K562 treated with DMSO at 1 percent for 24 hours (cell line): Measurements from ENCODE around the gene HELQ. TPM values are rescaled to one million over a fixed set of nuclear protein-coding genes. Genes with fewer than 3 reads are reported as not detected.

Experiments
- total RNA-seq: library from RNA; unstranded; fragments of 300-600 nt; gene quantifications from 2 replicates; pipeline ENCODE4 v1.2.3, GENCODE V29; 2022; ENCODE audit warnings: low read depth; ENCODE audit not compliant: insufficient read depth

The HELQ gene, protein sequence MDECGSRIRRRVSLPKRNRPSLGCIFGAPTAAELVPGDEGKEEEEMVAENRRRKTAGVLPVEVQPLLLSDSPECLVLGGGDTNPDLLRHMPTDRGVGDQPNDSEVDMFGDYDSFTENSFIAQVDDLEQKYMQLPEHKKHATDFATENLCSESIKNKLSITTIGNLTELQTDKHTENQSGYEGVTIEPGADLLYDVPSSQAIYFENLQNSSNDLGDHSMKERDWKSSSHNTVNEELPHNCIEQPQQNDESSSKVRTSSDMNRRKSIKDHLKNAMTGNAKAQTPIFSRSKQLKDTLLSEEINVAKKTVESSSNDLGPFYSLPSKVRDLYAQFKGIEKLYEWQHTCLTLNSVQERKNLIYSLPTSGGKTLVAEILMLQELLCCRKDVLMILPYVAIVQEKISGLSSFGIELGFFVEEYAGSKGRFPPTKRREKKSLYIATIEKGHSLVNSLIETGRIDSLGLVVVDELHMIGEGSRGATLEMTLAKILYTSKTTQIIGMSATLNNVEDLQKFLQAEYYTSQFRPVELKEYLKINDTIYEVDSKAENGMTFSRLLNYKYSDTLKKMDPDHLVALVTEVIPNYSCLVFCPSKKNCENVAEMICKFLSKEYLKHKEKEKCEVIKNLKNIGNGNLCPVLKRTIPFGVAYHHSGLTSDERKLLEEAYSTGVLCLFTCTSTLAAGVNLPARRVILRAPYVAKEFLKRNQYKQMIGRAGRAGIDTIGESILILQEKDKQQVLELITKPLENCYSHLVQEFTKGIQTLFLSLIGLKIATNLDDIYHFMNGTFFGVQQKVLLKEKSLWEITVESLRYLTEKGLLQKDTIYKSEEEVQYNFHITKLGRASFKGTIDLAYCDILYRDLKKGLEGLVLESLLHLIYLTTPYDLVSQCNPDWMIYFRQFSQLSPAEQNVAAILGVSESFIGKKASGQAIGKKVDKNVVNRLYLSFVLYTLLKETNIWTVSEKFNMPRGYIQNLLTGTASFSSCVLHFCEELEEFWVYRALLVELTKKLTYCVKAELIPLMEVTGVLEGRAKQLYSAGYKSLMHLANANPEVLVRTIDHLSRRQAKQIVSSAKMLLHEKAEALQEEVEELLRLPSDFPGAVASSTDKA
- 9.9 and 13.1 TPM in 2 replicates for total RNA-seq

DNA sequence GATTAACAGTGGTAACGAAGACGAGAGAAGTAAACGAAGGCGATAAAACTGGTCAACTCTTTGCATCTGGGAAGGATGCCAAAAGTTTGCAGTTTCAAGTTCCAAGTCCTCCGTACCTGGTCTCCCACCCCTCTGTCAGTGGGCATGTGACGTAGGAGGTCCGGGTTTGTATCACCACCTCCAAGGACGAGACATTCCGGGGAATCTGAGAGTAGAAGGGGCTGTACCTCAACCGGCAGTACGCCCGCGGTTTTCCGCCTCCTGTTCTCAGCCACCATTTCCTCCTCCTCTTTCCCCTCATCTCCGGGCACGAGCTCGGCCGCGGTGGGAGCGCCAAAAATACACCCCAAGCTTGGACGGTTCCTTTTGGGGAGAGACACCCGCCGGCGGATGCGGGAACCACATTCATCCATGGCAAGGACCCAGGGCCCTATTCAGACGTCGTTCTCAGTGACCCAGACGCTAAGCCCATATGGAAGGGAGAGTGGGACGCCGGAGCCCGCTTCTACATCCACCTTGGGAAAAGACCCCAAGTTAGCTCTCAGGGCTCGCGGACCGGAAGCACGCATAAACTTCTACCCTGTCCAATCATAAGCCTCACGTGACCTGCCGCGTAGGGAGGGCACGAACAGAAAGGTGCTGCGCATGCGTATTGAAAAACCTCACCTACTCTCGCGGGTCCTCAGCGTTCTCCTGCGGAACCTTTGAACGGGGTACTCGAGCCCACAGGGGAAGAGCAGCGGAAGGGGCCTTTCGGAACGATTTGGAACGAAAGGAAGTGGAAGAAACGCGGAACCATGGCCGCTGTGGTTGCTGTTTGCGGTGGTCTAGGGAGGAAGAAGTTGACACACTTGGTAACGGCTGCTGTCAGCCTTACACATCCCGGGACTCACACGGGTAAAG lies at the start of gene HELQ, which contains the start of gene MRPS18C:
Gene HELQ, minus strand, starts transcription at position 543 of the 903 bp plus-strand sequence. Its CDS starts 130 bp downstream, at position 413.
Gene MRPS18C, plus strand, starts transcription at position 778 of the 903 bp plus-strand sequence. Its CDS starts 20 bp downstream, at position 798.

DNA sequence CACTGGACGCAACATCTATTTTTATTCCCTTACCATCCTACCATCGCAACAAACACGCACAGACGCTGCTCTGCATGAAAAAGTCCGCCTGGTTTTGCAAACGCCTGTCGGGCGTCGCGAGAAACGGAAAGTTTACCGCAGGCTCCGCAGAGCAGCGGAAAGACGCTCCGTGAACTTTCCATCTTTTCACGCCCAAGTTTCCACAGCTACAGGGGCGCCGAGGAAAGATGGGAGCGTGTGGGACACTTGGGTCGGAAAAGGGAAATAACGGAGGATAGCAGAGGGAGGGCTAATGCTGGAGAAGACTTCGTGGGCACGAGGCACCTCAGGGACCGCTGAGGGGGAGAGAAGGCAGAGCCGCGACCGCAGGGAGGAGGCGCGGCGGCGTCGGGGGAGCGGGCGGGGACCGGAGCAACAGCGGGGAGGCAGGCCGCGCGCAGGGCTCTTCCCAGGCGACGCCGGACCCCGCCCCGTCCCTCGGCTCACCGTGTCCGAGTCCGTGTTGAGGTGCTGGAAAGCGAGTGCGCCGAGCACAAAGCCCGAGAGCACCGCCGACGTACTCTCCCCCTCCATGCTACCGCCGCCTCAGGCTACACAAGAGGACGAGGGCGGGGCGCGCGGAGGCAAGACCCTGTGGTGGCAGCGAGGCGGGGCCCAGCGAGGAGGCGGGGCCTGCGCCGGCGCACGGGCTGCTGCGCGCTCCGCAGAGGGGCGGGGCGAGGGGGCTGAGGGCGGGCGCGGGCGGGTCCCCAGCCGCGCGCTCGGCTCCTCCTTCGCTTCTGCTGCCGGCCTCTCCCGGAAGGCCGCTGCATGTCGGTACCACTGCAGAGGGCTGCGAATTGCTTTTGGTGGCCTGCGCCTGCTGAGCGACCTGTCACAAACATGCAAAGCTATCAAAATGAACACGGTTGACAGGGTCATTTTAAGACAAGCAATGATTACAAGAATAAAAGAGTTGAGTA lies 29.2 kb upstream of the HELQ start, which contains the start of gene ABRAXAS1:
Gene ABRAXAS1, minus strand, starts transcription at position 601 of the 962 bp plus-strand sequence. Its CDS starts 28 bp downstream, at position 573.

Other genes starting within 250 kb of the HELQ start
- 4.8 and 5.3 TPM in 2 replicates for gene COQ2, start 171.0 kb downstream of the HELQ start, total RNA-seq
- gene HPSE, start 121.0 kb downstream of the HELQ start, total RNA-seq, result 0.13 and 0.25 TPM in 2 replicates
- 26.4 and 40.8 TPM in 2 replicates for gene MRPS18C, start 235 bp upstream of the HELQ start, total RNA-seq
- gene ABRAXAS1, start 29.3 kb upstream of the HELQ start, total RNA-seq, result 27.0 and 32.9 TPM in 2 replicates
- 19.9 and 26.5 TPM in 2 replicates for gene GPAT3, start 80.3 kb upstream of the HELQ start, total RNA-seq